NCI-H1048 (cell line): ENCODE data around the gene CD52.

Source experiments
- DNase-seq: peaks from one replicate; lab custom pipeline; 2025; lab: John Stamatoyannopoulos, UW

Gene CD52

GRCh38 chr1:26357121-26357602 lies 39.4 kb downstream of the CD52 start:
- no peak for DNase-seq

GRCh38 chr1:26358411-26359384 lies 40.9 kb downstream of the CD52 start:
- DNase-seq, result no peak

GRCh38 chr1:26359981-26360806 lies 42.4 kb downstream of the CD52 start:
- DNase-seq, result no peak

- DNase-seq, result no peak
Measured at GRCh38 chr1:26360807-26361604, 43.2 kb downstream of the CD52 start.

GRCh38 chr1:26361605-26362122 lies 43.9 kb downstream of the CD52 start:
- DNase-seq, result no peak

GRCh38 chr1:26362331-26362730 lies 44.6 kb downstream of the CD52 start:
- DNase-seq, result no peak

- no peak for DNase-seq
Measured at GRCh38 chr1:26363549-26364448, 46.0 kb downstream of the CD52 start.

- DNase-seq, result no peak
Measured at GRCh38 chr1:26364956-26365355, 47.2 kb downstream of the CD52 start.

GRCh38 chr1:26367441-26367840 lies 49.7 kb downstream of the CD52 start:
- DNase-seq, result no peak

GRCh38 chr1:26368006-26368405 lies 50.2 kb downstream of the CD52 start:
- no peak for DNase-seq

- DNase-seq, result no peak
Measured at GRCh38 chr1:26368486-26368885, 50.7 kb downstream of the CD52 start.
